Amniotic stem cell (primary cell): ENCODE measurements around the gene GALNT7.
"Not testable (repeated sequence)": the region's sequence is repeated elsewhere in the genome, so short reads cannot be mapped to it uniquely, and the experiment has no call there.

Source experiments
- DNase-seq: peaks from one replicate; lab custom pipeline; 2025; lab: John Stamatoyannopoulos, UW

GALNT7 gene, protein sequence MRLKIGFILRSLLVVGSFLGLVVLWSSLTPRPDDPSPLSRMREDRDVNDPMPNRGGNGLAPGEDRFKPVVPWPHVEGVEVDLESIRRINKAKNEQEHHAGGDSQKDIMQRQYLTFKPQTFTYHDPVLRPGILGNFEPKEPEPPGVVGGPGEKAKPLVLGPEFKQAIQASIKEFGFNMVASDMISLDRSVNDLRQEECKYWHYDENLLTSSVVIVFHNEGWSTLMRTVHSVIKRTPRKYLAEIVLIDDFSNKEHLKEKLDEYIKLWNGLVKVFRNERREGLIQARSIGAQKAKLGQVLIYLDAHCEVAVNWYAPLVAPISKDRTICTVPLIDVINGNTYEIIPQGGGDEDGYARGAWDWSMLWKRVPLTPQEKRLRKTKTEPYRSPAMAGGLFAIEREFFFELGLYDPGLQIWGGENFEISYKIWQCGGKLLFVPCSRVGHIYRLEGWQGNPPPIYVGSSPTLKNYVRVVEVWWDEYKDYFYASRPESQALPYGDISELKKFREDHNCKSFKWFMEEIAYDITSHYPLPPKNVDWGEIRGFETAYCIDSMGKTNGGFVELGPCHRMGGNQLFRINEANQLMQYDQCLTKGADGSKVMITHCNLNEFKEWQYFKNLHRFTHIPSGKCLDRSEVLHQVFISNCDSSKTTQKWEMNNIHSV

DNA sequence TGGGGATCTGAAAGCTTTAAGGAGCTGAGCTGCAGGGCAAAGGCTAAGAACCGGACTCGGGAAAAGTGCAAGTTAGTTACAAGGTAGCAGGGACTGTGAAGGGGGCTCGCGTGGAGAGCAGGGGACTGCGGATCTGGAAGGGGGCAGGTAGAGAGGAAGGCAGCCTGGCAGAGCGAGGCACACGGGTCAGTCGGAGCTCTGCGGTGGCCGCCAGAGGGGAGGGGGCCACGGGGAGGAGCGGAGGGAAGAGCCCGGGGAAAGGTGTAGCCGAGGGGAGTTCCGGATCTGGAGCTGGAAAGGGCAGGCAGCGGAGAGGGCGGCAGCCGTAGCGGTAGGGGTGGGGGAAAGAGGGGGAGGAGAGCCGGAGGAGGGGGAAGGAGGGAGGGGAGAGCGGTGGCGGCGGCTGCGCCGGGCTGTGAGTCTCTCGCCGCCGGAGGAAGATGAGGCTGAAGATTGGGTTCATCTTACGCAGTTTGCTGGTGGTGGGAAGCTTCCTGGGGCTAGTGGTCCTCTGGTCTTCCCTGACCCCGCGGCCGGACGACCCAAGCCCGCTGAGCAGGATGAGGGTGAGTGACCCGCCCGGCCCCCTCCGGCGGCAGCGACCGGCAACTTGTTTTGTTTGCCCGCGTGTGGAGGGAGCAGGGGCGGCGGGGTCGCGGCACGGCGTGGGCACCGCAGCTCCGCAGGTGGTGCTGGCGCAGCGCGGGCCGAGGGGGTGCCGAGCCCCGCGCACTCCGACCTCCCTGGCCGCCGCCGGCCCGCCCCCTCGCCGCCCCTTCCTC, at the start of gene GALNT7:
Gene GALNT7, plus strand, starts transcription at position 416 of the 782 bp plus-strand sequence. Its CDS starts 25 bp downstream, at position 441.
- no peak for DNase-seq

DNA sequence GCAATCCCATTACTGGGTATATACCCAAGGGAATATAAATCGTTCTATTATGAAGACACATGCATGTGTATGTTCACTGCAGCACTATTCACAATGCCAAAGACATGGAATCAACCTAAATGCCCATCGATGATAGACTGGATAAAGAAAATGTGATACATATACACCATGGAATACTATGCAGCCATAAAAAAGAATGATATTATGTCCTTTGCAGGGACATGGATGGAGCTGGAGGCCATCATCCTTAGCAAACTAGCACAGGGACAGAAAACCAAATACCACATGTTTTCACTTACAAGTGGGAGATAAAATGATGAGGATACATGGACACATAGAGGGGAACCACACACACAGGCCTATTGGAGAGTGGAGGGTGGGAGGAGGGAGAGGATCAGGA, 49.8 kb upstream of the GALNT7 start:
- not testable (repeated sequence) for DNase-seq

DNA sequence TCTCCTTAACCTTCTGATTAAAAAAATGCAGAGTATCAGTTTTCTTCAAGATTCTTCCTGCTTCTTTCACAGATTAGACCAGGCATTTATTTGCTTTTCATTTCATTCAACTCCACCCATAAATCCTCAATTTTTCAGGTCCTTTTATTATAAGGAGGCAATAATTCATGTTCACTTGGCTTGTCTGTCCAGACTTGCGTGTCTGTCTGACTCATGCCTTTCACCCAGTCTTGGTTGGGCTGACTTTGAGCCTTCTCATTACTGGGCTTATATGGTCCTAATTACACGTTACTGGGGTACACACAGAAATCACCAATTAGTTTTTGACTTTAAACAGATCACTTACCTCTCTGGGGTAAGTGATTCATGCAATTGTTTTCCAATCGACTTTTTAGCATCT, 48.8 kb upstream of the GALNT7 start:
- no peak for DNase-seq

DNA sequence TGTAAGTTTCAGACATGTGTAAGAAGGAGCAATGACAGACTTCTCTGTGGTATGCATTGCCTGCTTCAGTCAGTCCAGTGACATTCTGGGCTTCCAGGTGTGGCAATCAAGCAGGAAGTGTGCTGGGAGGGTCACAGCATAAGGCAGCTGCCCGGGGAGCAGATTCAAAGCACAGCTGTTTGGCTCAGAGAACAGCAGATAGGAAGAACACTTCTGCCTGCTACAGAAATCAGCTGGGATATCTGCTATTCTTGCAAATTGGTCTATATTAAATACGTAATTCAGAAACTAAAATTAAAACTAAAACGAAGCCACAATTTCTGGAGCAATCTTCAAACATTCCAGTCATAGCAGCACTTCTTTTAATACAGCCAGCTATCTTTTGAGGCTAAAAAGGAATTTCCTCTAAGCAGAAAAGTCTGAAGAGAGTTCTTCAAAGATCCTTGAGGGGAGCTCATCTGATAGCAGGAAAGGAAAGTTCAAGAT, 47.5 kb upstream of the GALNT7 start:
- DNase-seq, result no peak

DNA sequence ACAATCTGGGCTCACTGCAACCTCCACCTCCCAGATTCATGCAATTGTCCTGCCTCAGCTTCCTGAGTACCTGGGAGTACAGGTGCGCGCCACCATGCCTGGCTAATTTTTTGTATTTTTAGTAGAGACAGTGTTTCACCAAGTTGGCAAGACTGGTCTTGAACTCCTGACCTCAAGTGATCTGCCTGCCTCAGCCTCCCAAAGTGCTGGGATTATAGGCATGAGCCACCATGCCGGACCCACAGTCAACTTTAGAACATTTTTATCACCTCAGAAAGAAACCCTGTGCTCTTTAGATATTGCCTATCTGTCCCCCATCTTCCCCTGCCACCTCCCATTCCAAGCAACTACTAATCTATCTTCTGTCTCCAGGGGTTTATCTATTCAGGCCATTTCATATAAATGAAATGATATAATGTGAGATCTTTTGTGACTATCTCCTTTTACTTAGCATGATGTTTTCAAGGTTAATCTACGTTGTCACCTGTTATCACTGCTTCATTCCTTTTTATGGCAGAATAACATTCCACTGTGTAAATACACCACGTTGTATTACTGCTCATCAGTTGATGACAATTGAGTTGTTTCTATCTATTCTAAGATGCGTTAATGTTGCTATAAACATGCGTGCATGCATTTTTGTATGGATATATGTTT, 44.3 kb upstream of the GALNT7 start:
- no peak for DNase-seq

DNA sequence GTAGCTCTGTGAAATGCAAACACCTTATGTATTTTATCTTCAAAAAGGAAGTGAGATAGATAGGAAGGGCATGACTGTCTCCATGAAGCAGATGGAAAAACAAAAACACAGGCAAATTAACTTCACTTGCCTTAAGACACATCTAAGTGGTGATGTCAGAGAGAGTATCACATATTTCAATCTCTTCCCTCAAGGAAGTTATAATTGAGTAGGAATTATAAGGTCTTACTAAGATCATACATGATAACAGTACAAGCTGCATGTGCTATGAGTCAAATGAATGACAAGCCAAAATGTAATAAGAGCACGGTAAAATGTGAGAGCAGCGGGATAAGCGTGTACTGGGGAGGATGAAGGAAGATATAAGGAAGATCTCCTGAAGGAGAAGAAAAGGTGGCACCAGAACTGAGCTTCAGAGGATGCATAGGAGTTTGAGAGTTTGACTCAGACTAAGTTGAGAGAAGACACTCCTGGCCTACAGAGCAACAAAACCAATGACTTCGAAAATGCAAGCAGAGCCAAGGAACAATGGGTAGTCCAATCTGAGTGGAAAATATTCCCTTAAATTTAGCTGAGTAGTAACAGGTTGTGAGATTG, 43.3 kb upstream of the GALNT7 start:
- no peak for DNase-seq

DNA sequence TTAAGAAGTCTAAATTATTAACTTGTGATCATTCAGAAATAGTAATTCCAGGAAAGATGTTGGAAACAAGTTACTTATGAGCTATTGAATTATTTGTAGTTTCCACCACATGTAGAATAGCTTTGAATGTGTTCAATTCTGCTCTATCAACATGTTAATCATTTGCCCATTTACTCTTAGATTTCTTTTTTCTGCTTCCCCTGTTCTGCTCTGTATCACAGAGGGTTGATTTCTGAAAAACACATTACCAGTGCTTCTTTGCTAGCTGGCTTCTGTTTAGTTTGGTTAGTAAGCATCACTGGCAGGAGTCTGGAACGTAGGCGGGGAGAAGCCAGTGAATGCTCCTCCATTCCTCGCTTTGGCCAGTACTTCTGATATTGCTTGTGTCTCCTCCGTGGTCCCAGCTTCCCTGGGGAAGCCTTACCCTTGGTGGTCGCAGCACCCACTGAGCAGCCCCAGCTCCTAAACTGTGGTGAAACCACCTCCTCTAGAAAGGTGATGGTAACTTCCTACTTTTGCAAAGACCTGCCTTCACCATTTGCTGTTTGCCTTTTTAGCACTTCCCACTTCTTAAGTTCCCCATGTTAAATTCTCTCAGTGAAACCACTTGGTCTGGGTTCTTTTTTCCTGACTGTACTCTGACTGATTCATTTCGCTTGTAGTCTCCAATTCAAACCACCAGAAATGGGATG, 40.3 kb upstream of the GALNT7 start:
- DNase-seq, result no peak

DNA sequence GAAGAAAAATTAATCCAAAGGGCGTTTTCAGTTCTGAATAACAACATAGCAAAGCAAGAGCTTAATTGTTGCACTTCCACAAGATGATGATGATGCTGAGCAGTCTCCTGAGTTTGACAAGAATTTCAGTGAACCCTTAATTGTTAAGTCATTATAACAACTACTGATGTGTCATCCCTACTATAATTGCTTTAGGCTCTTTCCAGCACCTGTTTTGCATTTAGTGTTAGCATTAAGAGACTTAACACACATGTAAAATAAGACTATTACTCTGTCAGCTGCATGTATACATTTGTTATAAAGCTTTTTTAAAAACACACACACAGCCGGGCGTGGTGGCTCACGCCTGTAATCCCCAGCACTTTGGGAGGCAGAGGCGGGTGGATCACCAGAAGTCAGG, 37.9 kb upstream of the GALNT7 start:
- DNase-seq, result no peak

DNA sequence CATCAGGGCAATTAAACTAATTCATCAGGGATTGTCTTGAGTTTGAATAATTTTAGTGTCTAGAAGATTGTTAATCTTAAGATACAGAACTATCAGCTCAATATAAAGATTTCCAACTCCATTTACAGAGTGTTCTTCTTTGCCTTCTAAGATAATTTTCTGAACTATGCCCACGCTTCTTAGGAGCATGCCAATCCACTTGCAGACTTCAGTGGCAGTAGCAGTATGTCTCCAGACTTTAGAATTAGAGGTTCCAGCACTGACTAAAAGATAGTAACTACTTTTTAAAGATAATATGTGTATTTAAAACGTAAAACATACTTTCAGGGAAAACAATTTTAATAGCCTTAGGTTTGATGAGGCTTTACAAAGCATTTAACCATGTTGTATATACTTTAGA, 34.2 kb upstream of the GALNT7 start:
- DNase-seq, result no peak

DNA sequence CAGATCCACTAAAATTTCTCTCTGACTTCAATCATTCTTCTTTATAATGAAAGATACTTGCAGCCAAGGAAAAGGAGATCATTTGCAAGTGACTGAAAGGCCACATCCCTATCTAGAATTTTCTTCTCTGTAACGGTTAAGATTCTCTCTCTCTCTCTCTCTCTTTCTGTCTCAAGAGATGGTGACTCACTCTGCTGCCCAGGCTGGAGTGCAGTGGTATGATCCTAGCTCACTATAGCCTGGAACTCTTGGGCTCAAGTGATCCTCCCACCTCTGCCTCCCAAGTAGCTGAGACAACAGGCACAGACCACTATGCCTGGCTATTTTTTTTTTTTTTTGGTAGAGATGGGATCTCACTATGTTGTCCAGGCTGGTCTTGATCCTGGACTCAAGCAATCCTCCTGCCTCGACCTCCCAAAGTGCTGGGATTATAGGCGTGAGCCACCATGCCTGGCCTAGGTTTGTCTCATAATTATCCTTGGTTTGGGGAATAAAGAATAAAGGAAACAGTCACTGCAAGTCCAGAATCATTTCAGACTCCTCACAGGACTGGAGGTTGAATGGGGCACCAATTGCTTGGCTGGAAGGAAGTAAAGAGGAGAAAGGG, 33.3 kb upstream of the GALNT7 start:
- DNase-seq, result no peak

DNA sequence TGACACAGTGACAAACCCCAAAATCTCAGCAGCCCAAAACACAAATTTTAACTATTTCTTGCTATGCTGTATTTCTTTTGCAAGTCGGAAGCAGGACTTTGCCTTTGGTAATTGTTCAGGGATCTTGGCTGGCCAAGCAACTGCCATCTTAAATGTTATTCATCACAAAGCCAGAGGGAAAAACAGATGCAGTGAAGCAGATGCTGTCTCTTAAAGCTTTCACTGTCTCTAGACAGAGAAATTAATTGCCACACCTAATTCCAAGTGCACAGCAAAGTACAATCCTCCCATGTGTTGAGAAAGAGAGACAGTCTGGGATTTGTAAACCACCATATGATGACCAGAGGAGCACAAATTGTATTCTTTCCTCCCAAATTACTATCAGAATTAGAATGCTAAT, 30.0 kb upstream of the GALNT7 start:
- DNase-seq, result no peak

DNA sequence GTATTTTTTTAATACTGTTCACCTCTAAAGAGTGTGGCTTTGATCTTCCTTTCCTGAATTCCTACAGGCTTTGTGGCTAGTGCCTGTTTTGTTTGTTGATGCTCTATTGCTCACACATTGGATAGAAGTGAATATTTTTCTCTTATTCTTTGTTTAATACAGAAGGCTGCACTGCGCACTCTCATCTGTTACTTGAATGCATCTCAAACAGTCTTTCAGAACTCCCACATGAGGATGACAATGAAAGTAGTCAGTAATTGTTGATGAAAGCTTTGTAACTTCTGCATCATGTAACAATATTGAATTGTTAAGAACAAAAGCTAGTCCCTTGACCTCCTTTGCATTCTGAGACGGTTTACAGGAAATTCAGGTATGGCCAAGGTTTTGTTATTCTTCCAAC, 29.1 kb upstream of the GALNT7 start:
- DNase-seq, result no peak

DNA sequence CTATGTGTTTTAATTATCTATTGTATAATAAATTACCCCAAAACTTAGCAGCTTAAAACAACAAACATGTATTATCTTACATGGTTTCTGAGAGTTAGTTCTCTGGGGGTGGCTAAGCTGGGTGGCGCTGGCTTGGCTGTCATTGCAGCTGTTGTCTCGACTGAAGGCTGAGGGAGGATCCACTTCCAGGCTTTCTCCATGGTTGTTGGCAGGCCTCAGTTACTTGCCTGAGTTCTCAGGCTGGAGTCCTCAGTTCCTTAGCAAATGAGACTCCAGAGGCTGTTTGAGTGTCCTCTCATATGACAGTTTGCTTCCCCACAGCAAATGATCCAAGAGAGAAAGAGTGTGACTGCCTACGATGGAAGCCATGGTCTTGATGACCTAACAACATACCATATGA, 23.5 kb upstream of the GALNT7 start:
- no peak for DNase-seq

DNA sequence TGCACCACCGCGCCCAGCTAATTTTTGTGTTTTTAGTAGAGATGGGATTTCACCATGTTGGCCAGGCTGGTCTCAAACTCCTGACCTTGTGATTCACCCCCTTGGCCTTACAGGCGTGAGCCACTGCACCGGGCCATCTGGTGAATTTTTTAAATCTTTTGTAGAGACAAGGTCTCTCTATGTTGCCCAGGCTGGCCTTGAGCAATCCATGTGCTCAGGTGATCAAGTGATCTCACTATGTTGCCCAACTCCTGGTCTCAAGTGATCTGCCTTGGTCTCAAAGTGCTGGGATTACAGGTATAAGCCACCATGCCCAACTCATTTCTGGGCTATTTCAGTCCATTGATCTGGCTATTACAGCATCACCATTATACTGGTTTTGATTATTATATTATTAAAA, 22.2 kb upstream of the GALNT7 start:
- no peak for DNase-seq

DNA sequence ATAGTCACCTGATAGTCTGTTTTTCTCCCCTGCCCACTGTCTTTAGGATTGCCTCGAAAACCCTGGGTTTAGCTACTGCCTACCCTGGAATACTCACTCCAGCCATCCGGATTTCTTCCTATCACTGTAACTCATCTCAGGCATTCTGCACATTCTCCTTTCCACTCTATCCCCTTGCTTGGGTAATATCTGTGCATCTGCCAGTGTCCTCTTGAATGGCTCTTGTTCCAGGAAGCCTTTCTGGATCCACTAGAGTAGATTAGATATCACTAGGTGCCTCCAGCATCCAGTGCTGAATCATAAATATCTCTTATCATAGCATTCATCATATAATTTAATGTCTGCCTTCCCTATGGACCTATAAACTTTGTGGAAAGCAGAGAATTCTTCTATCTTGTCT, 17.1 kb upstream of the GALNT7 start:
- no peak for DNase-seq

DNA sequence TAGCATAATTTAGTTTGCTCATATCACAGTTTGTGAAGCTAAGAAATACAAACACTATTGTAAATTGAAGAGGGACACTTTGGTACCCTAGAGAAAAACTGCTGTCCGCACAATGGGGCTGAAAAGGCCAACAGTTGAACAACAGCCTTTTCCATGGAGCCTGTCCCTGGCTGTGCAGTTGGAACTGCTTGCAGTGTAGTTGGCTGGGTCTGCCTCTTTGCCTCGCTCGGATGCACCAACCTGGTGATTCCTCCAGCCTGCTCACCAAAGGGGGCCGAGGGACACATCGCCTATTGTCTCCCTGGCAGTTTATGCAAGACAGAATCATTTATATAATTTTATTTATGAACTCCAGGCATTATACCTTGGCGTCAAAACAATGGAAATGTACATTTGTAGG, 16.5 kb upstream of the GALNT7 start:
- DNase-seq, result no peak

DNA sequence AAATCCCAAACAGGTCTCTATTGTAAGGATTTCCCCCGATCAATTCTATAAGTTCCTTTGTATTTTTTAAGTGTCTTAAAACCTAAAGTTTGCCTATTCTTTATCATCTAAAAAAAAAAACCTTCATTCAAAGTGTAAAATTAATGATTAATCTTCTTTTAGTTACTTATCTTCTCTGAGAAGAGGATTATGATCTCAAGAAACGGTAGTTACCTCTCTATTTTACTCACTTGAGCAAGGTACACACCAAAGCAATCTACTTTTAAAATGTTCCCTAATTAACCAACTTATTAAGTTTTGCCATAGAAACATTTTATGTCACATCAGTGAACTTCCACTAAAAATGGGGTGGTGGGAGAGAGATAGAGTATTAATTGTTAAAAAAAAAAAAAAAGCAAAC, 15.2 kb upstream of the GALNT7 start:
- DNase-seq, result no peak

DNA sequence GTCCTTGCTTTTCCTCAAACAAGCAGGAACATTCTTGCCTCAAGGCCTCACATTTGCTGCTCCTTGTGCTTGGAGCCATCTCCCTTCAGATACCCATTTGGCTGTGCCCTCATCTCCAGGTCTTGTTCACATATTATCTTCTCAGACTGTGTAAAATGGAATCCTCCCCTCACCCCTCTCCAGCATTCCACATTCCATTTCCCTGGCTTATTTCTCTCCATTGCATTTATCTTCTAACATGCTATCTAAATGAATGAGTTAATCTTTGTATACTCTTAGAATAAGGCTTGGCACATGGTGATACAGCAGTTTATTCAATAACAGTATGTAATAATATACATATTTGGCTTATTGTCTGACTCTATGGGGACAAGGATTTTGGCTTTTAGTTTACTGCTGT, 8.8 kb upstream of the GALNT7 start:
- no peak for DNase-seq

DNA sequence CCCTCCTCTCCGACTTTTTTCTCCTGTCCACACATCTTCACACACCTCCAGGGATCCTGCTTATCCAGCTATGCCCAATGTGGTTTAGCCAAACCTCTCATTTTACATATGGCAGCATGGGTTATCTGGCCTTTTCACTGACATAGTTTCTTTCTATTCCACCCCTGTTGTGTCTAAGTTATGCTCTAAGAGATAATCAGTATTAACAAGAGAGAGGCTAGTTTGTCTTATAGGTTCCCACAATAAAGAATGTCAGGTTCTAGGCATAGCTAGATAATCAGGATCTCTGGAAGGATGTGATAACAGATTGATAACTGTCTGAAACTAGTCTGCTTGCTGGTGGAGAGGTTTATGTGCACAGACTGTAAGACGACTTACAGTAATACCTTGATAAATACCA, 7.7 kb upstream of the GALNT7 start:
- no peak for DNase-seq

DNA sequence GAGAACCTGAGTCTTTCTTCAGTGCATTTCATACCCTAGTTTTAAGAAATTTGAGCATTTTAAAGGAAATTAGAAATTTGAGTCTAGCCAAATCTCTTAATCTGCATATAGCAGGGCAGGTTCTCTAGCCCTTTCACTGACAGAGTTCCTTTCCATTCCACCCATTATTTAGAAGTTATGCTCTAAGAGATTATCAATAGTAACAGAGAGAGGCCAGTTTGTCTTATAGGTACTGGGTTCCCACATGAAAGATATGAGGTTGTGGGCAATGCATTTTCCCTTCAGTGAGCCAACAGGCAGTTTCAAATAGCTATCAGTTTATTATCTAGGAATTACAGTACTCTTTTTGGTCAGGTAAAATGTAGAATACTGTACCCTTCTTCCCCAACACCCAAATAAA, 7.3 kb upstream of the GALNT7 start:
- DNase-seq, result no peak

DNA sequence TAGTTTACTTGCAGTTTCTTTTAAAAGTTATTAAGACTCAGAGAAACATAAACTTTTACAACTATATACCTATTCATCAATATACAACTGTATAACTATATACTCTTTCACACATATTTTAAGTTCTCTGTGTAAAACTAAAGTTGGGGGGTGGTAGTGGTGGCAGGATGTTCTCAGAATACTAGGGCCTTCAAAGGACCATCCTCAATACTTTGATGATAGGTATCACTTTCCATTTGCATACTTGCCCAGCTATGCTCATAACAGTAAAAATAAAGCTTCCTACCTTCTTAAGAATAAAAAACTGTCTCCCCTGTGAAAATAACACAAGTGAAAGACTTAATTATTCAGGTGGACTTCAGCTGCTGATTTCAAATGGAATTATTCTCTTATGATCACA, 2.9 kb upstream of the GALNT7 start:
- DNase-seq, result no peak
